NT2/D1 (cell line): ENCODE measurements around the gene PTPN13.

ENCODE experiments used
- DNase-seq: peaks from one replicate; pipeline ENCODE4 v3.0.0-alpha.2; 2011; ENCODE audit warnings: low read depth, low spot score
- H3K27me3 ChIP-seq: 2 replicates; pipeline ENCODE4 v1.6.0; 2011; ENCODE audit warnings: mild to moderate bottlenecking; ENCODE audit not compliant: insufficient read length, insufficient read depth
- H3K36me3 ChIP-seq: 2 replicates; pipeline ENCODE4 v1.6.1; 2011; ENCODE audit warnings: mild to moderate bottlenecking, low read length, mixed read lengths; ENCODE audit not compliant: insufficient read depth, insufficient read length
- H3K4me1 ChIP-seq: 2 replicates; pipeline ENCODE4 v1.5.1; 2011; ENCODE audit not compliant: insufficient read depth, insufficient read length
- H3K4me3 ChIP-seq: 2 replicates; pipeline ENCODE4 v1.5.1; 2011; ENCODE audit warnings: low read depth; ENCODE audit not compliant: insufficient read length
- H3K9ac ChIP-seq: 2 replicates; pipeline ENCODE4 v1.6.0; 2011; ENCODE audit warnings: low read depth; ENCODE audit not compliant: insufficient read length
- H3K9me3 ChIP-seq: 2 replicates; pipeline ENCODE4 v1.5.1; 2011; ENCODE audit warnings: mild to moderate bottlenecking, low read length; ENCODE audit not compliant: insufficient read depth
- SUZ12 ChIP-seq: IDR thresholded peaks from 2 replicates; pipeline ENCODE4 v1.6.1; 2011; ENCODE audit not compliant: insufficient read length, insufficient read depth; ENCODE audit errors: extremely low read depth
- YY1 ChIP-seq: IDR thresholded peaks from 2 replicates; pipeline ENCODE4 v1.6.1; 2011; ENCODE audit not compliant: insufficient read length, insufficient read depth
- ZNF274 ChIP-seq: IDR thresholded peaks from 2 replicates; pipeline ENCODE4 v1.6.1; 2011; ENCODE audit warnings: mild to moderate bottlenecking, low read depth, low read length

PTPN13 gene

DNA sequence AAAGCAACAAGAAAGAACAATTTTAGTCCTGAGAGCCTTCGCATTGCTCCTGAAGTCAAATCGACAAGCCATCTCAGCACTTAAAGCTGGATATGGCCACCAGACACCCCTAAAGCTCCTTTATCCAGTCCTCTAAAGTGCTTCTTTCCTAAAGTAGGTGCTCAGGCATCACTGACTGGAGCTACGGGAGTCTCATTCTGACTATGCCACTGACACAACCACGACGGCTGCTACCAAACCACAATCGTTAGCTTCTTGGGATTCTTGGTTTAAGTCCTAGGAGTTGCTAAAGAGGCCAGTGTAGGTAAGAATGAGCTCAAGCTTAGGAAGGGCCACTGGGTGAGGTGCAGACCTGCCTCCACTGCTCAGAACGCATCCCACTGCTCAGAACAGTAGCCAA, 254.0 kb downstream of the PTPN13 start:
- Histone ChIP-seq H3K9ac (no peak overlapping the region), H3K4me1 (peaks cover 2% of the 10 kb centered on the region), H3K36me3 (no peaks in the 10 kb centered on the region), H3K9me3 (no peaks in the 10 kb centered on the region), H3K4me3 (no peak overlapping the region), H3K27me3 (no peaks in the 10 kb centered on the region)
- DNase-seq: no peak
- TF ChIP-seq SUZ12 (no peak), ZNF274 (no peak), YY1 (no peak)

DNA sequence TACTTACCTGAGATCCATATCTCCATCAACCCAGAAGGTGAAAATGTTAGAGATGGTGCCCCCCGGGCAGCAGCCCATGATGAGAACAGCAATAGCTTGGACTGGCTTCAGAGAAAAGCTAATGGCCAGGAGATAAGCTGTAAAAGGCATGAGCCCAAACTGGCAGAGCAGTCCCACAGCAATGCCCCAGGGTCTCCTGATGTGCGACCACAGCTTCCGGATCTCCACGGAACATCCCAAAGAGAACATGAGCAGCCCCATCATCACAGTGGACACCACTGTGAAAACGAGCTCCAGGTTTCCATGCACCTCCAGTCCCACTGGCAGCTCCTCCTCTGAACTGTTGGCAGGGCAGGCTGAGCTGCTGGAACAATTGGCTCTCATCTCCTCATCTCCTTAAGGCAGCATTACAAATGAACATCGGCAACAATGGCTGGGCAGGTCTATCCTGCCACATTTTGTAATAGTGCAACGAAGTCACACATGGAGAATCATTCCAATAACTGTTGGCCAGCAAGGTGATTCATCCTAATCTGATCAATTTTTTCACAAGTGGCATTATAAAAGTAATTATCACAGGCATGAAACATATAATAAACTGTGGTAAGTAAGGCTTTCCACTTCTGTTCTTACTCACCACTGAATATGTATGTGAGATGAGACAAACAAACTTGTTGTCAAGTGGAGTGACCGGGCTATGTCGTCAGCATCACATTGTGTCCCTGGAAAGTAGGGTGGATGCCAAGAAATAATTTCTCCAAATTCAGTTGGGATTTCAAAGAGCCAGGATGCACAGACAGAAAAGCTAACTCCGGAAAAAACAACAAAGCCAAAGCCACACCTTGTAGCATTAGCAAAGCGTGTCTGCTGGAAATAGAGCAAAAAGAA, 254.9 kb downstream of the PTPN13 start, which contains the start of gene SLC10A6:
Gene SLC10A6, minus strand, starts transcription at position 653 of the 888 bp plus-strand sequence. Its CDS starts 269 bp downstream, at position 384.
- Histone ChIP-seq H3K4me3 (no peak within 1 kb of the TSS), H3K27me3 (no peaks in the 10 kb centered on the region), H3K36me3 (no peaks in the 10 kb centered on the region), H3K9ac (no peak within 1 kb of the TSS), H3K9me3 (no peaks in the 10 kb centered on the region), H3K4me1 (peaks cover 2% of the 10 kb centered on the region)
- TF ChIP-seq SUZ12 (no peak), ZNF274 (no peak), YY1 (no peak)
- DNase-seq: no peak

DNA sequence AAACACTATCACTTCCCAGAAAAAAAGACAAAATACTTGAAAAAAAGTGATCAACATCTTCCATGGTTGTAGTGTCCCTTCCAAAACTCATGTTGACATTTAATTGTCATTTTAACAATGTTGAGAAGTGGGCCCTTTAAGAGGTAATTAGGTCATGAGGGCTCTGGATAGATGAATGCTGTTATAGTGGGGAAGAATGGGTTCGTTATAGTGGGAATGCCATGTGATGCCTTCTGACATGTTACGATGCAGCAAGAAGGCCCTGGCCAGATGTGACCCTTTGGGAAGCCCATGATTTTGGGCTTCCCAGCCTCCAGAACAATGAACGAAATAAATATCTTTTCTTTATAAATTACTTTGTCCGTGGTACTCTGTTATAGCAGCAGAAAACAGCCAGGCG, 259.1 kb downstream of the PTPN13 start:
- Histone ChIP-seq H3K9ac (no peak overlapping the region), H3K4me1 (peaks cover 2% of the 10 kb centered on the region), H3K9me3 (no peaks in the 10 kb centered on the region), H3K4me3 (no peak overlapping the region), H3K36me3 (no peaks in the 10 kb centered on the region), H3K27me3 (peaks cover 21% of the 10 kb centered on the region)
- no peak for DNase-seq
- TF ChIP-seq ZNF274: no peak
- no peak for TF ChIP-seq YY1
- no peak for TF ChIP-seq SUZ12

DNA sequence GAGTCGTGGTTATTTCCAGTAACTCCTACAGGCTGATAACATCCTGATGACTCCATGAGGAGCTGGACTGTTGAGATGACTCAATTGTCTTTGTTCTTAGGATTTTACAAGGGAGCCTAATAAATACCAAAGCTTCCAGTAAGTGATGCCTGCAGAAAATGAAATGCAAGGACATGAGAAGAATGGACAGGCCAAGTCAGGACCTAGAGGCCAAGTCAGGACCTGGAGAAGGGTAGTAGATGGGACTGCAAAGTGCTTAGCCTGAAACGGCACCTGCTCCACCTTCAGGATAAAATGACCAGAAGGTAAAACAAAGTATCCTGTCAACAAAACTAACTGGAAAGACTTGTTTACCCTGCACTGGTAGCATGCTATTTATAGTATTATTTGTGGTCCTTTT, 261.5 kb downstream of the PTPN13 start:
- H3K4me3 ChIP-seq: no peak overlapping the region
- no peak for DNase-seq
- H3K36me3 ChIP-seq: no peaks in the 10 kb centered on the region
- no peaks in the 10 kb centered on the region for H3K4me1 ChIP-seq
- peaks cover 28% of the 10 kb centered on the region for H3K27me3 ChIP-seq
- no peak overlapping the region for H3K9ac ChIP-seq
- TF ChIP-seq SUZ12 (no peak), YY1 (no peak), ZNF274 (no peak)
- H3K9me3 ChIP-seq: no peaks in the 10 kb centered on the region

DNA sequence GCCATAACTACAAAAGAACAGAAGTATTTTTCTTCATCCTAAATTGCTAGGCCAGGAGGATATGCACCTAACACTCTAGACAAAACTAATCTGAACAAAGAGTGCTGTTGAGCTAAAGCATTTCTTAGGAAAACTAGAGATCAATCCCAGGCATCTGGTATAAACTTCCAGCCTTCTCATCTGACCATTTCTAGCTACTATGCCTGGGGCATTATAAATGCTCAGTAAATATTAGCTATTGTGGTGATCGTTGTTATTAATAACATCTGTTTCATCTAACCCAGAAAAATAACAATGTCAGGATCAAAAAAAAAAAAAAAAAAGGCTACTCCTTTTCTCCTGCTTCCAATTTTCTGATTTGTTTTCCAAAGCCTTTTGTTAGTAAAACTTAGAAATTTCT, 262.8 kb downstream of the PTPN13 start:
- Histone ChIP-seq H3K9ac (no peak overlapping the region), H3K4me3 (no peak overlapping the region), H3K4me1 (no peaks in the 10 kb centered on the region), H3K36me3 (no peaks in the 10 kb centered on the region), H3K27me3 (peaks cover 36% of the 10 kb centered on the region), H3K9me3 (no peaks in the 10 kb centered on the region)
- TF ChIP-seq SUZ12 (no peak), YY1 (no peak), ZNF274 (no peak)
- no peak for DNase-seq

DNA sequence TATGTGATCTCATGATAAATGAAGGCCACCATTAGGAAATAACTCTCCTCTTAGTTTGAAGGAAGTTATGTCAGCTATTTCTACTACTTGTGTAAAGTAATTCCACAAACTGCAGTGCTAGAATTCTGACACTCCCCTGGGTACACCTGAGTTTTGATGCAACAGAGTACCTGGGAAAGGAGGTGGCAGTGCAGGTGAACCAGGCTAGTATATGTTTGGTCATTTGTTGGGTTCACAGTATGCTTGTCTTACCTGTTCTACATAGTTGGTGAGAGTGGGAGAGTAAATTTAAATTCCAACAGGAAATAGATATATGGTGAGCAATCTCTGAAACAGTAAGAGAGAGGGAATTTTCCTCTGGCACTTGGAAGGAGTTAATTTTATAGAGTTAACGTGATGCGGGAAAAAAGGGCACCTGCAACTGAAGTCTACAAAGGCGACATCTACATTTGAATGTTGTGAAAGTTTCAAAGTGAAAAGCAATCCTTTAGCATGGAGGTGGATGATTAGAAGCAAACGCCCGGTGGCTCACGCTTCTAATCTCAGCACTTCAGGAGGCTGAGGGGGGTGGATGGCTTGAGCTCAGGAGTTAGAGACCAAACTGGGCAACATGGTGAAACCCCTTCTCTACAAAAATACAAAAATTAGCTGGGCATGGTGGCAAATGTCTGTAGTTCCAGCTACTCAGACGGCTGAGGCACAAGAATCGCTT, 263.4 kb downstream of the PTPN13 start:
- H3K4me3 ChIP-seq: no peak overlapping the region
- H3K27me3 ChIP-seq: peaks cover 36% of the 10 kb centered on the region
- TF ChIP-seq ZNF274 (no peak), YY1 (no peak), SUZ12 (no peak)
- no peaks in the 10 kb centered on the region for H3K36me3 ChIP-seq
- H3K9ac ChIP-seq: no peak overlapping the region
- DNase-seq: peak; percentile 25
- no peaks in the 10 kb centered on the region for H3K4me1 ChIP-seq
- H3K9me3 ChIP-seq: no peaks in the 10 kb centered on the region
